ENCODE measurements around the gene SECISBP2.

Gene SECISBP2

DNA sequence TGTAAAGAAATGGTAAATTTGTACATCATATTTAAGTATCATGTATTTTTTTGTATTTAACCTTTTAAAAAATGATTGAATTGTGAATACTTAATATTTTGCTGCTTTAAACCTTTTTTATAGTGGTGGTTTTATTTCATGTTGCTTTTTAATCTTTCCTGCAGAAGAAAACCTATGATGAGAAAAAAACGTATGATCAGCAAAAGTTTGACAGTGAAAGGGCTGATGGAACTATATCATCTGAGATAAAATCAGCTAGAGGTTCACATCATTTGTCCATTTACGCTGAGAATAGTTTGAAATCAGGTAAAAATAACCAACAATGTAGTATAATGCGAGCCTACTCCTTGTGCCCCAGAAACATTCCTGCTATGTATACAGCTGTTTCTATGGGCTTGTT is 7.4 kb downstream of the SECISBP2 start:
- TF ChIP-seq TAF1 (IDR thresholded peaks at IDR 0.05; ENCODE audit: low read depth) (no peak), NFIC (IDR thresholded peaks at IDR 0.05) (no peak)

DNA sequence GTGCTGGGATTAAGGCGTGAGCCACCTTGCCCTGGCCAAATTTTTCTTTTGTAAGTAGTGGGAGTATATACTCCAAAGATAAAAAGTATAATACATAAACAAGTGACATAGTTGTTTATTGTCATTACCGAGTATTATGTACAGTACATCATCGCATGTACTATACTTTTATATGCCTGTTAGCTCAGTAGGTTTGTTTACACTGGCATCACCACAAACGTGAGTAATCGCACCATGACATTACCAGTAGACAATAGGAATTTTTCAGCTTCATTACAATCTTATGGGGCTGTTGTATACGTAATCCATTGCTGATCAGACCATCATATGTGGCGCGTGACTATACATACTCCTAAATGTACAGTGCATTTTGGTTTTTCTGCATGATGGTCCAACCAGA is 9.8 kb downstream of the SECISBP2 start:
- TF ChIP-seq, protein P1, sequence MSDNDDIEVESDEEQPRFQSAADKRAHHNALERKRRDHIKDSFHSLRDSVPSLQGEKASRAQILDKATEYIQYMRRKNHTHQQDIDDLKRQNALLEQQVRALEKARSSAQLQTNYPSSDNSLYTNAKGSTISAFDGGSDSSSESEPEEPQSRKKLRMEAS (IDR thresholded peaks at IDR 0.05) = no peak
- TF ChIP-seq EGR1 (IDR thresholded peaks at IDR 0.05) (no peak), ZBTB7A (IDR thresholded peaks at IDR 0.05; ENCODE audit: low read depth) (no peak), TCF12 (IDR thresholded peaks at IDR 0.05; ENCODE audit: low read depth) (no peak), TEAD4 (IDR thresholded peaks at IDR 0.05) (no peak), TAF1 (IDR thresholded peaks at IDR 0.05; ENCODE audit: low read depth) (no peak), CREB1 (IDR thresholded peaks at IDR 0.05; ENCODE audit: low read depth) (no peak), CEBPB (IDR thresholded peaks at IDR 0.05) (no peak), RAD21 (IDR thresholded peaks at IDR 0.05; ENCODE audit: low read depth) (no peak), FOXM1 (IDR thresholded peaks at IDR 0.05; ENCODE audit: borderline replicate concordance, low read depth) (no peak)
- TF ChIP-seq, protein P2, sequence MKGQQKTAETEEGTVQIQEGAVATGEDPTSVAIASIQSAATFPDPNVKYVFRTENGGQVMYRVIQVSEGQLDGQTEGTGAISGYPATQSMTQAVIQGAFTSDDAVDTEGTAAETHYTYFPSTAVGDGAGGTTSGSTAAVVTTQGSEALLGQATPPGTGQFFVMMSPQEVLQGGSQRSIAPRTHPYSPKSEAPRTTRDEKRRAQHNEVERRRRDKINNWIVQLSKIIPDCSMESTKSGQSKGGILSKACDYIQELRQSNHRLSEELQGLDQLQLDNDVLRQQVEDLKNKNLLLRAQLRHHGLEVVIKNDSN (IDR thresholded peaks at IDR 0.05) = no peak
- TF ChIP-seq, protein P3, sequence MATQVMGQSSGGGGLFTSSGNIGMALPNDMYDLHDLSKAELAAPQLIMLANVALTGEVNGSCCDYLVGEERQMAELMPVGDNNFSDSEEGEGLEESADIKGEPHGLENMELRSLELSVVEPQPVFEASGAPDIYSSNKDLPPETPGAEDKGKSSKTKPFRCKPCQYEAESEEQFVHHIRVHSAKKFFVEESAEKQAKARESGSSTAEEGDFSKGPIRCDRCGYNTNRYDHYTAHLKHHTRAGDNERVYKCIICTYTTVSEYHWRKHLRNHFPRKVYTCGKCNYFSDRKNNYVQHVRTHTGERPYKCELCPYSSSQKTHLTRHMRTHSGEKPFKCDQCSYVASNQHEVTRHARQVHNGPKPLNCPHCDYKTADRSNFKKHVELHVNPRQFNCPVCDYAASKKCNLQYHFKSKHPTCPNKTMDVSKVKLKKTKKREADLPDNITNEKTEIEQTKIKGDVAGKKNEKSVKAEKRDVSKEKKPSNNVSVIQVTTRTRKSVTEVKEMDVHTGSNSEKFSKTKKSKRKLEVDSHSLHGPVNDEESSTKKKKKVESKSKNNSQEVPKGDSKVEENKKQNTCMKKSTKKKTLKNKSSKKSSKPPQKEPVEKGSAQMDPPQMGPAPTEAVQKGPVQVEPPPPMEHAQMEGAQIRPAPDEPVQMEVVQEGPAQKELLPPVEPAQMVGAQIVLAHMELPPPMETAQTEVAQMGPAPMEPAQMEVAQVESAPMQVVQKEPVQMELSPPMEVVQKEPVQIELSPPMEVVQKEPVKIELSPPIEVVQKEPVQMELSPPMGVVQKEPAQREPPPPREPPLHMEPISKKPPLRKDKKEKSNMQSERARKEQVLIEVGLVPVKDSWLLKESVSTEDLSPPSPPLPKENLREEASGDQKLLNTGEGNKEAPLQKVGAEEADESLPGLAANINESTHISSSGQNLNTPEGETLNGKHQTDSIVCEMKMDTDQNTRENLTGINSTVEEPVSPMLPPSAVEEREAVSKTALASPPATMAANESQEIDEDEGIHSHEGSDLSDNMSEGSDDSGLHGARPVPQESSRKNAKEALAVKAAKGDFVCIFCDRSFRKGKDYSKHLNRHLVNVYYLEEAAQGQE (IDR thresholded peaks at IDR 0.05; ENCODE audit: low read depth) = no peak

DNA sequence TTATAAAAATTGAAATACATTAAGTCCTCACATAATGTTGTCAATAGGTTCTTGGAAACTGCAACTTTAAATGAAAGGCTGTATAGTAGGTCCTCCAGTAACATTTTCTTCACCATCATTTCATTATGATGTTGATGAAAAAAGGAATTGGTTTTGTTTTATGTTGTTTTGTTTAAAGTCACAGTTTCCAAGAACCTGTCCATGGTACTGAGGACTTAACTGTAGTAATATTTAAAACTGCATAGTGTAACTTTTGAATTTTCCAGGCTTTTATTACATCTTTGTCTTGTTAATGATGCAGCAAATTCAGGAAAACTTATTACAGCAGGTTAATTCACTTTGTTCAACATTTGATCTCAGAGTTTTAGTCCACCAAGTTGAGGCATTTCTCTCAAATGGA is 11.6 kb downstream of the SECISBP2 start:
- TF ChIP-seq, protein P3 (IDR thresholded peaks at IDR 0.05; ENCODE audit: low read depth) = peak; percentile 70
- TF ChIP-seq ZBTB7A (IDR thresholded peaks at IDR 0.05; ENCODE audit: low read depth) (no peak), YY1 (IDR thresholded peaks at IDR 0.05; ENCODE audit: low read depth) (no peak)

DNA sequence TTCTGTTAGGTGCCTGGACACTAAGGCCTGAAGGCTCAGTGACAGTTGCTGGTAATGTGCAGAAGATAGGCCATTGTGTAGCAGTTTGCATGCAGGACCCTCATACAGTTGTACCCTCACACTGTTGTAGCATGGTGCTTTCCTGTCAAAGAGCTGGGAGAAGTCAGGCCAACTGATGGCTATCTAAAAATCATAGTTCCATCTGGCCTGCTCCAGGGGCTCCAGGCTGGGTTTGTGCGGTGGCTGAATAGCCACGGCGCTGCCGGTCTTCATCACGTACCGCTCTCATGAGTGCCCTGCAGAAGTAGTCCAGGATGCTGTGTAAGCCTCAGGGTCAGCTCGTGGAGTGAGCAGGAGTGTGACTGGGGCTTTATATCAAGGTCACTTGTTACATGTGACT is 12.2 kb downstream of the SECISBP2 start:
- TF ChIP-seq FOXM1 (IDR thresholded peaks at IDR 0.05; ENCODE audit: borderline replicate concordance, low read depth) = no peak
- no peak for TF ChIP-seq TCF12 (IDR thresholded peaks at IDR 0.05; ENCODE audit: low read depth)
- TF ChIP-seq NFIC (IDR thresholded peaks at IDR 0.05) = no peak
- no peak for TF ChIP-seq EGR1 (IDR thresholded peaks at IDR 0.05)
- TF ChIP-seq CREB1 (IDR thresholded peaks at IDR 0.05; ENCODE audit: low read depth) = no peak
- no peak for TF ChIP-seq YY1 (IDR thresholded peaks at IDR 0.05; ENCODE audit: low read depth)
- TF ChIP-seq, protein P2 (IDR thresholded peaks at IDR 0.05) = no peak
- TF ChIP-seq CEBPB (IDR thresholded peaks at IDR 0.05) = no peak
- TF ChIP-seq, protein P1 (IDR thresholded peaks at IDR 0.05) = no peak
- TF ChIP-seq RAD21 (IDR thresholded peaks at IDR 0.05; ENCODE audit: low read depth) = no peak
- TF ChIP-seq, protein P3 (IDR thresholded peaks at IDR 0.05; ENCODE audit: low read depth) = no peak
- no peak for TF ChIP-seq EP300 (IDR thresholded peaks at IDR 0.05; ENCODE audit: borderline replicate concordance)
- TF ChIP-seq TAF1 (IDR thresholded peaks at IDR 0.05; ENCODE audit: low read depth) = no peak

DNA sequence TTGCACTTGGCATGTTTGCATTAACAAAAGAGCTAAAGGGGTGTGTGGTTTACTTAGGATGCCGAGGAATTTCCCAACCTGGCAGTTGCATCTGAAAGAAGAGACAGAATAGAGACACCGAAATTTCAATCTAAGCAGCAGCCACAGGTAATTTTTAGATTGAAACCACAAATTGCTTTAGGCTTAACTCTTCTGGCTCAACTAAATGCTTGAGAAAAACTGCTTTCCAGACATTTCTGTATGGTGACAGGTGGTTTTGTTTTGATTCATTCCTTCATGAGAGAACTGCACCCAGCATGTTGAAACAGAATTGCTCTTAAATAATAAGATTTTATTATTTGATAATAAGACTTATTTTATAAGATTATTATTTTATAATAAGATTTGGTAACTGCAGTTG is 21.5 kb downstream of the SECISBP2 start:
- TF ChIP-seq TEAD4 (IDR thresholded peaks at IDR 0.05) (no peak), ZBTB7A (IDR thresholded peaks at IDR 0.05; ENCODE audit: low read depth) (no peak), CREB1 (IDR thresholded peaks at IDR 0.05; ENCODE audit: low read depth) (no peak), TCF12 (IDR thresholded peaks at IDR 0.05; ENCODE audit: low read depth) (no peak), FOXM1 (IDR thresholded peaks at IDR 0.05; ENCODE audit: borderline replicate concordance, low read depth) (no peak), RAD21 (IDR thresholded peaks at IDR 0.05; ENCODE audit: low read depth) (no peak), EP300 (IDR thresholded peaks at IDR 0.05; ENCODE audit: borderline replicate concordance) (no peak), NFIC (IDR thresholded peaks at IDR 0.05) (no peak), EGR1 (IDR thresholded peaks at IDR 0.05) (no peak), TAF1 (IDR thresholded peaks at IDR 0.05; ENCODE audit: low read depth) (no peak), CEBPB (IDR thresholded peaks at IDR 0.05) (no peak), YY1 (IDR thresholded peaks at IDR 0.05; ENCODE audit: low read depth) (no peak)
- TF ChIP-seq, protein P2 (IDR thresholded peaks at IDR 0.05) = no peak
- TF ChIP-seq, protein P3 (IDR thresholded peaks at IDR 0.05; ENCODE audit: low read depth) = no peak

Measured in Ishikawa (cell line).